GM23338 (cell line): ENCODE measurements around the gene XYLT1.

Experiments
- CREB1 ChIP-seq: fragments of 250-450 bp; sonication (Bioruptor Pico); IDR thresholded peaks from 2 replicates; pipeline ENCODE4 v1.5.0; 2020; ENCODE audit warnings: low read depth, mild to moderate bottlenecking, moderate library complexity
- CTCF ChIP-seq, 2 experiments: fragments of 200-600 bp in 1 of 2; sonication (generic) in 1 of 2; conservative IDR thresholded peaks; 2 replicates each; pipeline versions ENCODE4 v1.5.1 to v1.6.1; 2016 to 2017; ENCODE audit warnings: antibody characterized with exemption in 2 of 2, low read depth in 2 of 2, mild to moderate bottlenecking in 2 of 2, moderate library complexity in 1 of 2
- EZH2phosphoT487 ChIP-seq: fragments of 200-600 bp; sonication (generic); IDR thresholded peaks from one replicate; pipeline ENCODE4 v1.8.1; 2018; ENCODE audit warnings: antibody characterized with exemption; ENCODE audit not compliant: unreplicated experiment
- NANOG ChIP-seq: IDR thresholded peaks from 2 replicates; pipeline ENCODE4 v1.6.1; 2016; ENCODE audit warnings: antibody characterized with exemption, borderline replicate concordance
- REST ChIP-seq: IDR thresholded peaks from one replicate; pipeline ENCODE4 v1.6.1; 2018; ENCODE audit warnings: antibody characterized with exemption; ENCODE audit not compliant: unreplicated experiment

GRCh38 chr16:17145029-17145428 lies 325.7 kb downstream of the XYLT1 start:
- TF ChIP-seq CTCF (conservative IDR thresholded peaks at IDR 0.05; ENCODE audit: low read depth in 2 of 2) (no peak), EZH2phosphoT487 (no peak), CREB1 (CRISPR knock-in tag) (no peak), REST (no peak), NANOG (no peak)
